ENCODE results near the gene RFTN1. TPM values are rescaled to one million over a fixed set of nuclear protein-coding genes. Genes with fewer than 3 reads are reported as not detected.

Gene RFTN1
- total and polyA plus RNA-seq, 10 of the 15 experiments (the other 5 are each of a cell fraction or from before 2014, with no cell fraction given), result 20.6 to 213 (median 147) TPM

GRCh38 chr3:16411441-16411840 lies 102.1 kb downstream of the RFTN1 start:
- Histone ChIP-seq H3K4me2 (ENCODE audit: control insufficient read depth, insufficient read depth) (no peak overlapping the region), H3K36me3 (ENCODE audit: control insufficient read depth in 2 of 2, insufficient read depth in 2 of 2, low read length in 1 of 2) (peaks cover 11 to 22% of the 10 kb centered on the region in 2 experiments), H4K20me1 (ENCODE audit: control insufficient read depth, insufficient read depth) (no peaks in the 10 kb centered on the region), H3K27ac (ENCODE audit: control insufficient read depth, insufficient read depth) (peak overlapping the region; percentile 39; the same call in 1 of the 2 replicates), H3K4me1 (ENCODE audit: control insufficient read depth, insufficient read depth, low read length) (peaks cover 42% of the 10 kb centered on the region), H3K79me2 (ENCODE audit: control insufficient read depth, insufficient read depth, low read length) (peaks cover 50% of the 10 kb centered on the region), H2AFZ (ENCODE audit: control insufficient read depth, low read depth, low read length) (no peak overlapping the region), H3K27me3 (replicated peaks in 1 of 2; ENCODE audit: control insufficient read depth in 2 of 2, insufficient read depth in 2 of 2, low read length in 1 of 2) (no peaks in the 10 kb centered on the region), H3K4me3 (no peak overlapping the region), H3K9ac (ENCODE audit: control insufficient read depth, insufficient read depth, low read length) (no peak overlapping the region), H3K9me3 (replicated peaks; ENCODE audit: control insufficient read depth, insufficient read depth, low read length) (no peaks in the 10 kb centered on the region; the same call in 2 of the 3 replicates)
- WGBS (ENCODE audit: insufficient coverage, insufficient replicate concordance, low lambda C conversion rate, missing lambda C conversion rate), result 69% methylated on average over 2 of the region's 2 CpGs
- POLR2A ChIA-PET, result interaction anchor here (0.7 to 2.9 kb wide), 11 partner anchors 9 to 93 kb away, joined by 3 to 14 read pairs (median 4); no protein-coding TSS in a partner anchor
- DNase-seq (ENCODE audit: low read depth, low spot score), result no peak
- RAD21 ChIA-PET (ENCODE audit: unreplicated experiment), result interaction anchor here (0.6 to 1.6 kb wide), 10 partner anchors 12 to 100 kb away, joined by 3 to 8 read pairs (median 4); no protein-coding TSS in a partner anchor
- SMC1A ChIA-PET (ENCODE audit: uncharacterized antibody, unreplicated experiment), result interaction anchor here (0.6 to 6.1 kb wide), 24 partner anchors 8 to 158 kb away, joined by 3 to 54 read pairs (median 4); no protein-coding TSS in a partner anchor
- peak; percentile 38; the same call in 2 of the 3 replicates for ATAC-seq
- FAIRE-seq, result peak; percentile 27
- in situ Hi-C loops (cut with MboI) (no loop called here), intact Hi-C loops (cut with micrococcal nuclease; ENCODE audit: unreplicated experiment) (no loop called here)
- CTCF ChIA-PET, result interaction anchor here (0.7 to 2.3 kb wide), 6 partner anchors 13 to 33 kb away, joined by 3 to 6 read pairs (median 4); no protein-coding TSS in a partner anchor
- no peak for TF ChIP-seq RELA (IDR thresholded peaks at IDR 0.05; ENCODE audit: borderline replicate concordance, partially characterized antibody)
- no peak for TF ChIP-seq ATF7 (IDR thresholded peaks at IDR 0.05; ENCODE audit: low read depth)
- no peak for TF ChIP-seq KAT2A (conservative IDR thresholded peaks at IDR 0.05; ENCODE audit: control insufficient read depth, low read depth, low read length)
- TF ChIP-seq BCL3 (IDR thresholded peaks at IDR 0.05; ENCODE audit: borderline replicate concordance, insufficient read depth, low read depth, low read length, poor library complexity, severe bottlenecking), result no peak
- TF ChIP-seq BACH1 (IDR thresholded peaks at IDR 0.05; ENCODE audit: borderline replicate concordance), result no peak
- TF ChIP-seq SMARCA5 (IDR thresholded peaks at IDR 0.05), result no peak
- no peak for TF ChIP-seq TCF7 (IDR thresholded peaks at IDR 0.05; ENCODE audit: borderline replicate concordance)
- no peak for TF ChIP-seq DPF2 (IDR thresholded peaks at IDR 0.05)
- TF ChIP-seq ZBTB33 (IDR thresholded peaks at IDR 0.05), result no peak
- no peak for TF ChIP-seq IRF4 (IDR thresholded peaks at IDR 0.05; ENCODE audit: low read depth, low read length)
- no peak for TF ChIP-seq SMAD5 (IDR thresholded peaks at IDR 0.05; ENCODE audit: low read depth)
- no peak for TF ChIP-seq RBBP5 (conservative IDR thresholded peaks at IDR 0.05)
- TF ChIP-seq PRDM15 (CRISPR knock-in tag; IDR thresholded peaks at IDR 0.05), result no peak
- no TSS peak for BruUV-seq (replicated peaks)
